GM18519 (cell line): ENCODE data around the gene MAMLD1.

Source experiments
- ATAC-seq: cut with Tn5 transposase; IDR thresholded peaks from one replicate; pipeline ENCODE4 v1.9.1; 2021; ENCODE audit warnings: mild to moderate bottlenecking, moderate library complexity; ENCODE audit not compliant: unreplicated experiment, low FRiP score

The MAMLD1 gene

DNA sequence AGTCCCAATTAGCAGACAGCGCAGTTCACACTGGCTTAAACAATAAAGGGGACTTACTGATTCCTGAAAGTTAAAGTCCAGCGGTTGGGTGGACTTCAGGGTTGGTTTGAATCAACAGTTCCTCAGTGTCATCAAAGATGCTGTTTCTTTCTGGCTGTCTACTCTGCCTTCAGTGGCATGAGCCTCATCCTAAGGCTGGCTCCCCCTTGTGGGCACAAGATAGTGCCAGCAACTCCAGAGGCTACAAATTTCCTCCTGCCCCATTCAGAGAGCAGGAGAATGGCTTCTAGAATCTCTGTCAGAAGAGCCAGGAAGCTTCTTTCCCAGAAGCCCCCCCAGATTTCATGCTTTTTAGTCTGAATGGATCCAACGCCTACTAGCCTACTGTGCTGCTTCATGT, 122.9 kb downstream of the MAMLD1 start:
- no peak for ATAC-seq

DNA sequence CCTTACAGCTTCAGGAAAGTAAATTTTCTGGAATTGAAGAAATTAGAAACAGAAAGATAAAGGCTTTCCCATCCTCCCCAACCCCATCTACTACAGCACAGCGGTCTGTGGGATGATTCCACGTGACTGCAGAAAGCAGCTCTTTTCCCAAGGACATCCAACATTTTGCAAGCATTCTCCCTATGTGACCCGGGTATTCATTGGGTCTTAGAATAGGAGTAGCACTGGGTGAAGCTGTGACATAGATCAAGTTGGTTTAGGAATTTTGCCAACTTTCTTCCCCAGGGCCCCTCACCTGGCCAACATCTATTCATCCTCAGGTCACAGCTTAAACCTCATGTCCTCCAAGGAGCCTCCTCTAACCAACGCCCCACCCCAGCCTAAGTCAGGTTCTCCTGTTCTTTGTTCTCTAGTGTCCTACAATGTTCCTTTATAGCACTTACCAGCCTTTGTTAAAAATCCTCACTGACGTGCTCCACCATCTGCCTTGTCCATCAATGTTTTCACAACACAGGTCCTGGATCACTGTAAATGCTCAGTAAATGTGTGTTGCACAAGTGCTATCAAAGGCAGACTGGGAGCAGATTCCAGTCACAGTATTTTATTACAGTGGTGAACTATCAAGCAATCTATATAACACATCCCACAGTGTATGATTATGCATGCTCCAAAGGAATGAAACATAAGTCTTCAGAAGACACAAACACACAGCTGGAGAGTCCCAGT, 124.4 kb downstream of the MAMLD1 start:
- no peak for ATAC-seq

DNA sequence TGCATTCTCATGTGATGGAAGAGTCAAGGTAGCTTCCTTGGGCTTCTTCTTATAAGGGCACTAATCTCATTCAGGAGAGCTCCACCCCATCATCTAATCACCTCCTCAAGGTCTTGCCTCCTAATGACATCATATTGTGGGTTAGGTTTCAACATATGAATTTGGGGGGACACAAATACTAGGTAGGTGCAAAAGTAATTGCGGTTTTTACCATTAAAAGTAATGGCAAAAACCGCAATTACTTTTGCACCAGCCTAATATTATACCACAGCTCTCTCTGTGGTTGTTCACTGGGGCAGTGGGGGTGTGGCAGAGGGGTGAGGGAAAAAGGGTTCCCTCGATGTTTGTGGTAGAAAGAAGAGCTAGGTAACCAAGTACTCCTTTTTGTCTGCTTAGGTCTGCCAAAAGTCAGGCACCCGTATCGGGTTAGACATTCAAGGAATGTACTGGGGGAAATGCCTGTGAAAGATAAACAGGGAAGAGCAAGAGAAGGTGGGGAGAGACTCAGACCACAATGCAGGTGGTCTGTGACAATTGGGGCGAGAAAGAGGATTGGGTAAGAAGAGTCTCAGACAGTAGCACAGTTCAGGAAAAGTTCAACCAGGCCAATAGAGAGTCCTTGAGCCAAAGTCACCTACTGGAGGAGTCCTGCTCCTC, 126.4 kb downstream of the MAMLD1 start:
- no peak for ATAC-seq

DNA sequence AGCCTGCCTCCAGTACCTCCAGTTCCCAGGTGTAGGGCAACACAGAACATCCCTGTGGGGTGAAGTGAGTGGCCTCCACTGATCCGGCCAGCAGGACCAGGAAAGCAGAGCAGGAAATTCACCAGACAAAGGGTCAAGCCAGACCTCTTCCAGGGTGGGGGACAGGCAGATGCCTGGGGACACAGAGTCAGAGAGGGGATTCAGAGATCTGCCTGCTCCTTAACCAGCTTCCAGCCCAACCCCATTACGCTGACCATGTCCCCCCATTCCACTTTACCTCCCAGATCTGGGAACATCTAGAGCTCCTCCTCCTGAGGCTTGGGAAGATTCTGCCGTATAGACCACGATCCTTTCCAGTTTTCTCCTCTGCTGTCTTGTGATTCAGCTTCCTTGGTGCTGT, 132.4 kb downstream of the MAMLD1 start:
- ATAC-seq, result no peak

DNA sequence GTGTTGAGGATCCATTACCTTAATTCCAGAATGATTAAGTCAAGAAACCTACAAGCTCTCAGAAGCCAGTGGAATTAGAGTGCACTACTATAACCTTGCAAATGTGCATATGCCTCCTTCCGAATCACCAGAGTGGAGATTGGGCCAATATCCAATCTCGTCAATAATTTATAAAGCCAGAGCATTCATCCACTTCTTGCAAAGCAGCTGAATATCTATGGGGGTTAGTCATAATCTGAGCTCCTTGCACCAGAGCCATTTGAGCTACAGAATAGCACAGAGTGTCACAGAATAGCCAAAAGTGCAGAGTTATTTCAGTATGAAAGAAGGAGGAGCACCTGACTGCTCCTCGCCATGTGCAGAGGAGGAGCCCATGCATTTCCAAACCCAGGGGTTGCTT, 136.1 kb downstream of the MAMLD1 start:
- ATAC-seq, result no peak

DNA sequence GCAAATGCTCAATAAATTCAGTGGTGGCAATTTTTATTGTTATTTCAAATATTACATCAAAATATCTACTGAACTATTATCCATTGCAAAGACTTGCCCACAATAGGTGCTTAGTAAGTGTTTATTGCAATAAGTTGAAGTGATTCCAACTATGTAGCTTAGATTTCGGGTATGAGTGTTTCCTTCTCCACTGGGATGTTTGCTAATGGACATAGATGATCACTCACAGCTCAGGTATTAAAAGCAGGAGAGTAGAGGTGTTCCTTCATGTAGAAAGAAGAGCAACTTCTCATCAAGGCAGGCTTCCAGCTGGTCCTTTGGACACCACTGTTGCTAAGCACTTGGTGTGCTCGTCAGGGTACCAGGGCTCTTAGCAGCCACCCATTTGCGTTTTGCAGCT, 139.0 kb downstream of the MAMLD1 start:
- no peak for ATAC-seq

DNA sequence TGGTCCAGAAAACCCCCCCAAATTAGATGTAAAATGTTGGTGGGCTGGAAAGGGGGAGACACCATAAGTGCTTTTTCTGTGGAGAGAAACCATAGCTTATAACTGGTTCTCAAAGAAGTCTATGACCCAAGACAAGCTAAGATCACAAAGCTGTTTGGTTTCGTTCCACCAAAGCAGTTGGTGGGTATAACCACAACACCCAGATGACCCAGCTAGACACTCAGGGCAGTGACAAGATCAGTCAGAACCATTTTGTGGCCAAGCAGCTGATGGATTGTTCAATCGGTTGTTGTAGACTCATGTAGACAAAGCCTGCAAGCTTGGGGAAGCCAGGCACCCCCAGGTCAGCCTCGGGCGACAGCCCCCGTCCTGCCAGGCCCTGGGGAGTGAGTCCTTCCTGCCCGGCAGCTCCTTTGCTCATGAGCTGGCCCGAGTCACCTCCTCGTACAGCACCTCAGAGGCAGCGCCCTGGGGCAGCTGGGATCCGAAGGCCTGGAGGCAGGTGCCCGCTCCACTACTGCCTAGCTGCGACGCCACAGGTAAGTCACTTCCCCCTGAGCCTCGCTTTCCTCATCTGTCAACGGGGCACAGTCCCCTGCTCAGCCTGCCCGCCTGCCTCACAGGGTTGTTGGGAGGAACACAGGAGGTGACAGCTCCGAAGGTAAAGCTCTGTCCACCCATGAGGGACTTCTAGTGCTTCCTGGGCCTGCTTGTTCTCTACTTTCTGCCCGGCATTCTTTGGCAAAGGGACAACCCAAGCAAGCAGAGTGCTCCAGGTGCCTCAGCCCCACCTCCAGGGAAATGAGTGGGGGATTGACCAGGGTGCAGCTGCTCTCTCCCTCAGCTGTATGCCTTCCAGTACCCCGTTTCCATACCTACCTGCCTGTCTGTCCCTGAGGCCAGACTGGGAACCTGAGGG, 140.1 kb downstream of the MAMLD1 start:
- no peak for ATAC-seq

DNA sequence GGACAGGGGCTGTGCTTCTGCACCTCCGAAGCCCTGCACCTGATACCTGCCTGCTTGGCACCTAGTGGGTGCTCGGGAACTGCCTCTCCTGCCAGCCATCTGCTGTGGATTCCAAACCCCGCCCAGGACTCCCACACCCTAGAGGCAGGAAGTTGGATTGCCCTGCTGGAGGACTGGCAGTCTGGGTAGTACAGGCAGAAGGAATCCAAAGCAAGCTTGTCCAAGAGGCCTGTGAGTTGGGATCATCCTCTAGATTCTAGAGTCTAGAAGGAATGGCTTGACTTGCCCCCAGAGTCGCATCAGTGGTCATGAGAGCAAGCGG, 140.7 kb downstream of the MAMLD1 start:
- ATAC-seq, result no peak

DNA sequence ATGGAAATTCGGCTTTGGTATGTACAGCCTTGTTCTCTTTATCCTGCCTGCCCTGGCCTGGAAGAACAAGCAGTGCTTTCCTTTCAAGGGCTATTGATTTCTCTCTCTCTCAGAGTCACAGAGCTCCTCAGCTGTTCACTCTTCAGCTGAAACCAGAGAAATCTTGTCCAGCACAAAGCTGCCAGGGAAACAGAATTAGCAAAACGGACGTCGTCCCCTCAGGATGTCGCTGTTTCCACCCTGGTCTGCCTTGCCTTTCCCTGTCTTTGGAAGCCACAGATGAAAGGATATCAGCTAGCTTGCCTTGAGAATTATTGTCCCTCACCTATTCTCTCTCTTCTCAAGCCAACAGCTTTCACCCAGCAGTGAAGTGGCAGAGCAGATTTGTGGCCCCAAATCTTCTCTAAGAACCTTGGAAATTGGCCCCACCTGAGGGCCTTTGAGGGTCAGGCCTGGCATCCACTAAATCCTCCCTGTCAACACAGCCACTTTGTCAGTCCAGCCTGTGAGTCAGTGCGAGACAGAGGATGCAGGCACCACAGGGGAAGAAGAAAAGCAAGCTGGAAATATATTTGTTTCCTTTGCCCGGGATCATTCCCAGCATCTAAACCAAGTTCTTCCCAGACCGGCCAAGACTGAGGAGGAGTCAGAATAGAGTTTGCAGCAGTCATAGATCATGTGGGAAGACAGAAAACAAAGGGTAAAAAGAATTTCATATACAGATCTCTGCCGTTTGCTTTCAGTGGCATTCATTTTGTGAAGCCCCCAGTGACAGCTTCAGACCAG, 141.5 kb downstream of the MAMLD1 start:
- no peak for ATAC-seq

DNA sequence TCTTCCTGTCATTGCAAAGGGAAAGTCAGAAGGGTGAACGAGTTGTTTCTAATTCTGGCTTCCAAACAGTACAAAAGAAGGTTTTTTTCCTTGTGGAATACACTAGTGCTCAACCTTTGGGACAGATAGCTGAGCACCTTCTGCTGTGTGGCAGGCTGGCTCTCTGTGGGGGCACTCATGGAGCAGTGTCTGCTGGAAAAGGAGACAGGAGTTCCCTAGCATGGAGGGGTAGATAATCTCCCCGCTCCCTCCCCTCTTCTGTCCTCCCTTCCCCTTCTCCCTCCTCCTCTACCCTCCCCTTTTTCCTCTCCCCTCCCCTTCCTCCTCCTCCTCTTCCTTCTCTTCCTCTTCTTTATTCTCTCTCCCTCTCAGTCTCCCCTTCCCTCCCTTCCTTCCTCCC, 142.9 kb downstream of the MAMLD1 start:
- no peak for ATAC-seq

DNA sequence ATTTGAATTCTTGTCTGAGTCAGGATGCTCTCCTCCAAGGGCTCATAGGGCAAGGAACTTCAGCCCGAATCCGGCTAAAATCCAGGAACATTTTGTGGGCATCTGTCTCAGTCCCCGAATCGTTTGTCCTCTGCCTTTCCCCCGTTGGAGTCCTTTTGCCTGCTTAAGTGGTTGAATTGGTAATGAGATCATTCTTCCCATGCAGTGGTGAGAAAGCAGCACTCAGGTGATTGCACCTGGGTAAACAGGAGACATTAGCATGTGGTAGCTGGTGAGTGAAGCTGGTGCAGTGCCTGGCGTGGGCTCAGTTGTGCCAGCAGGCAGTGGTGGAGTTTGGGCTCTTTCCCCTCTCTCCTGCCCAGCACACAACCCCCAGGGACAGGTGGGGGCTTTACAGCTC, 143.4 kb downstream of the MAMLD1 start:
- no peak for ATAC-seq

DNA sequence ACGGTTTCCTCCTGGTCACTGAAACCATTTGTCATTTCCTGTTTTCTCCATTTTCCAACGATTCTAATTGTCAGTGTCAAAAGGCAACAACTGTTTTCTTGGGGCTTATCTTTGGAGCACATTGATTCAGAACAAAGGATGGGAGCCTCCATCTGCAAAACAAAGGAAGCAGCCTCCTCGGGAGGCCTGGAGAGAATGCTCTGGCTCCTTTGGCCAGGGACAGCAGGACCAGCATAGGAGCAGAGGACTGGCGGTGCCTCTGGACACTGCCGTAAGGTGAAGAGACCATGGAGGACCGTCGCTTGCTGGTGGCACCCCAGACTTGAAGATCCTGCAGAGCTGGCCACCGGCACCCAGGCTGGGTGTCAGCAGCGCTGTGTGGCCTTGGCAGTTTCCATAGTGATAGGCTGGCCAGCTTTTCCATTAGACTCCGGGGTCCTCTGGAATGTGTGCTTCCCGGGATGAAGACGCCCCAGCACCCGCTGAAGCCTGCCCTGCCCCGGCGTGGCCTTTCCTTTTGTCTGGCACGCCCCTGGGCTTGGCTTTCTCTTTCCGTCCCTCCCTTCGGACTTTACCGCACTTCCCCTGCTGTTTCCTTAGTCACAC, 144.2 kb downstream of the MAMLD1 start:
- ATAC-seq, result no peak

DNA sequence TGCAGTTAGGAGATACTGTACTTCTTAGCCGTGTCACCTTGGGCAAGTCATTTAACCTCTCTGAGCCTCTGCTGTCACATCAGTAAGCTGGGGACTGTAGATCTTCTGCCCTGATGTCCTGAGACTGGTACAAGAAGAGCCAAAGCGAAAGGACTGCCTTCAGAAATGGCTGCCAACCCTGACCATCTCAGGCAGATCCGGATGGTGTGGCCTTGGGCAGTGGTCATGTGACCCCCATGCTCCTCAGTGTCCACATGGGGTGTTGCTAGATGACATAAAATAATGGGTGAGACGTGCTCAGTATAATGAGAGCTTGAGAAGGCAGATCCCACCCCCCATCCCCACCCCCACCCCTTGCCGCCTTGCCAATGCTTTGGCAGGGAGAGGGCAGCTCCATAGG, 144.9 kb downstream of the MAMLD1 start:
- ATAC-seq, result no peak

DNA sequence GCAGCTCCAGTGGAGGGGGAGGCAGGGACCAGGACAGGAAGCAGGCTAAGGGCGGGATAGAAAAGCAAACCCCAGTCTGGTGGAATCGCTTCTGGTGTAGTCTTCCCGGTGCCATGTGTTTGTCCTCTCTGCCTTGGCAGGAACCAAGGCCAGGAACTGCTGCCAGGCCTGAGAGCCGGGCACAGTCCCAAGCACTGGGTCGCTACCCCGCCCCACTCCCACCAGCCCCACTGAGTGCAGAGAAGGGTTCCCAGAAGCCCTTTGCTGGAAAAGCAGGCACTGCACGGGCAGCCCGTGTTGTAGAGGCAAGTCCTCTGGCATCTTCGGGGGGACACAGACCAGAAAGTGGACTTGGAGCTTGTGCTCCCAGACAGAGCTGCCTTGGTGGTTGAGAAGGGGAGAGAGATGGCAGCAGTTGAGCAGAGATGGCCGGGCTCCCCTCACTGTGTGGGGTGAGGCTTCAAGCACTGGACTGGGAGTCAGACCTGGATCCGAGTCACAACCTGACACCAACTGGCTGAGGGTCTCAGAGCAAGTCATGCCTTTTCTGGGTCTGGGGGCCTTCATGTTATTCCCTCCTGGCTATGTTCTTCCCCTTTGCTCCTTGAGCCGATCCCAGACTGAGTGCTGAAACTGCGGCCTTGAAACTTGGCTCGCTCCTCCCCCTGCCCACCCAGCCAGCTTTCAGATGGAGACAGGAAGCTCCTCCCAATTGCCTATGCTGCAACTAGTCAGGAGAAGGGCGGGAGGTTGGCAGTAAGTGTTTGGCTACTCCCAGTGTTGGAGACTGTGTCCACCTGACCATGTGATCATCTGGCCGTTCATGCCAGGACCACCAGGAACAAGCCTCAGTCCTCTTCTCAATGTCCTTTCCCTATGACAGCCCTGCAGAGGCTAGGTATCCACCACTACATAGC, 145.6 kb downstream of the MAMLD1 start:
- ATAC-seq, result no peak

DNA sequence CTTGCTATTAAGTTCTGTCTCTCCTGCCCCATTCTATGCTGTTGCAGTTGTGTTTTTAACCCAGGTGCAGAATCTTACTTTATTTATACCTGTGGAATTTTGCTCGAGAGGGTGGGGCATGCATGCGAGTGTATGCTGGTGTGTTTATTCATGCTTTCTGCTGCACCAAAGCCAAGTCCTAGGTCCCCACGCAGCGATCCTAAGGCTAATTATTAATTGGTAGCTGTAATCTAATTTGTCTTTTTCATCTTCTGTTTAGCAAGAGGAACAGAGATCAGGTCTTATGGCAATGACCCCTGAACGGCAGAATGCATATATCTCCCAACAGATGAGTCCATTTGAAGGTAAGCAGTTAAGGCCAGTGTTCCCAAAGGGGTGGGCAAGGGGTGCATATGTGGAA, 146.6 kb downstream of the MAMLD1 start:
- no peak for ATAC-seq

DNA sequence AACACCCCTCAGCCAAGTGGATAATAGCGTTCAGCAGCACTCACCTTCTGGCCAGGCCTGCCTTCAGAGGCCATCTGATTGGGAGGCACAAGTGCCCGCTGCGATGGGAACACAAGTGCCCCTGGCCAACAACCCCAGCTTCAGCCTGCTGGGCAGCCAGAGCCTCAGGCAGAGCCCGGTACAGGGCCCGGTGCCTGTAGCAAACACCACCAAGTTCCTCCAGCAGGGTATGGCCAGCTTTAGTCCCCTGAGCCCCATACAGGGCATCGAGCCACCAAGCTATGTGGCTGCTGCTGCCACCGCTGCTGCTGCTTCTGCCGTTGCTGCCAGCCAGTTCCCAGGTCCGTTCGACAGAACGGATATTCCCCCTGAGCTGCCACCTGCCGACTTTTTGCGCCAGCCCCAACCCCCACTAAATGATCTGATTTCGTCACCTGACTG, 149.4 kb downstream of the MAMLD1 start:
- ATAC-seq, result no peak

DNA sequence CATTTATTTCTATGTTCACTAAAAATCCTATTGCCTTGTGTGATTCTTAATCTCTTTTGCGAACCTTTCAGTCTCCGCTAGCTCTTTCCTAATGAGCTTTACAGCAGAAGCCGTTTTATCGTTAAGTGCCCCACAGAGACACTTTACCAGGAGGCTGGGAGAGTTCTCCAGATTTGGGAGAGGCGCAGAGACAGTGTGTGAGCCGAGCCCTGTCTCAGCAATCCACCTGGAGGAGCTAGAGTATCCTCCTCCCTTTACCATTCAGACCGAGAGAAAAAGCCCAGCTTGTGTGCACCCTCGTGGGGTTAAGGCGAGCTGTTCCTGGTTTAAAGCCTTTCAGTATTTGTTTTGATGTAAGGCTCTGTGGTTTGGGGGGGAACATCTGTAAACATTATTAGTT, 150.4 kb downstream of the MAMLD1 start:
- ATAC-seq, result no peak

DNA sequence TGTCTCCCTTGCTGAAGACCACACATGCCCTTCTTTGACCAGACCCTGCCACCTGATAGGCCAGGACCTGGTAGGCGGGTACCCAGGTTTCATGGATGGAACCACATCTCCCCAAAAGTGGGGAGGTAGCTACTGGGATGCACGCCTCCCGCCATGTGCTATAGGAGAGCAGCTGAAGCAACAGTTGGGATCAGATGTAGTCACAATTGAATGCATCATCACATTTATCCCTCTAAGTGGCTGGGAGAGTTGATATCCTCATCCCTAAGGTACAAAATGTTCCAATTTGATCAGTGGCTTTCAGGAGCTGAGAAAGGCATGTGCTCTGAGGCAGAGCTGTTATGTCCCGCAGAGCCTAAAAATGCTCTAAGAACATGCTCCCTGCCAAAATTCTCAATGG, 151.3 kb downstream of the MAMLD1 start:
- ATAC-seq, result no peak

DNA sequence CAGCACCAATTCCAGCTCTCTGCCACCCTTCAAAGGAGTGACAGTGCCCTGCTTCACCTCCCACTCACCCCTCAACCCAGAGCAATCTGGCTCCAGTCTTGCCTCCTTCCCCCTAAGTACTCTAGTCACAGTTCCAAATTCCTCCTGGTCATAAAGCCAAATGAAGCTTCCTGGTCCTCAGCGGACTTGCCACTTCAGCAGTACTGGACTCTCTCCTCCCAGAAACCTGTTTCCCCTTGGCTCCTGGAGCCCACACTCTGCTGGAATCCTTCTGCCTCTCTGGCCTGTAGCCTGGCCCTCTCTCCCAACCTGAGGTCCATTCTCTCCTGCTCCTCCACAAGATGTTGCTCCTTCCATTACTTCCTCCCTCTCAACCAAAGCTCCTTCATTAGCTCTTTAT, 152.7 kb downstream of the MAMLD1 start:
- ATAC-seq, result no peak
